ENCODE data around the gene BMP2K. TPM values are rescaled to one million over a fixed set of nuclear protein-coding genes. Genes with fewer than 3 reads are reported as not detected.

The BMP2K gene
- total and polyA plus RNA-seq, 2 of the 8 experiments (the other 6 are each of a cell fraction or from before 2014, with no cell fraction given) = 15.6 to 24.1 TPM

- no peak for TF ChIP-seq CHD7 (IDR thresholded peaks at IDR 0.05; ENCODE audit: insufficient replicate concordance, low read length)
- TF ChIP-seq TAF7 (optimal IDR thresholded peaks at IDR 0.05; ENCODE audit: borderline replicate concordance, low read depth, low read length) = no peak
- no peak for TF ChIP-seq MAX (IDR thresholded peaks at IDR 0.05)
- TF ChIP-seq SIRT6 (IDR thresholded peaks at IDR 0.05; ENCODE audit: low read length) = no peak
- TF ChIP-seq SP2 (IDR thresholded peaks at IDR 0.05; ENCODE audit: low read length) = no peak
- no peak for TF ChIP-seq YY1 (IDR thresholded peaks at IDR 0.05; ENCODE audit: low read depth, low read length)
- no peak for TF ChIP-seq SP1 (IDR thresholded peaks at IDR 0.05; ENCODE audit: low read depth, low read length)
- no peak for TF ChIP-seq SAP30 (IDR thresholded peaks at IDR 0.05; ENCODE audit: insufficient read depth, insufficient replicate concordance, low read length)
- TF ChIP-seq FOSL1 (IDR thresholded peaks at IDR 0.05; ENCODE audit: insufficient read depth, low read depth, low read length) = no peak
Observed at GRCh38 chr4:78846258-78846657, 70.1 kb downstream of the BMP2K start (continued).
